GM18505 (cell line): ENCODE data around the gene CMKLR1.

Source experiments
- ATAC-seq: cut with Tn5 transposase; IDR thresholded peaks from one replicate; pipeline ENCODE4 v1.9.1; 2021; ENCODE audit not compliant: unreplicated experiment
- POLR2A ChIP-seq: IDR thresholded peaks from 4 replicates; pipeline ENCODE4 v1.6.1; 2011; ENCODE audit warnings: borderline replicate concordance; ENCODE audit not compliant: insufficient read depth, insufficient read length; ENCODE audit errors: extremely low read depth

Gene CMKLR1

GRCh38 chr12:108270035-108270848, 68.9 kb downstream of the CMKLR1 start:
- TF ChIP-seq POLR2A, result no peak
- no peak for ATAC-seq

- no peak for ATAC-seq
- no peak for TF ChIP-seq POLR2A
Observed at GRCh38 chr12:108269224-108269623, 69.9 kb downstream of the CMKLR1 start.

GRCh38 chr12:108268397-108268796, 70.7 kb downstream of the CMKLR1 start:
- no peak for TF ChIP-seq POLR2A
- ATAC-seq, result no peak

GRCh38 chr12:108267450-108267849, 71.7 kb downstream of the CMKLR1 start:
- no peak for TF ChIP-seq POLR2A
- ATAC-seq, result no peak

GRCh38 chr12:108266131-108266530, 73.0 kb downstream of the CMKLR1 start:
- no peak for TF ChIP-seq POLR2A

GRCh38 chr12:108265505-108265904, 73.6 kb downstream of the CMKLR1 start:
- no peak for TF ChIP-seq POLR2A
- ATAC-seq, result no peak

More at GRCh38 chr12:108266131-108266530, 73.0 kb downstream of the CMKLR1 start:
- no peak for ATAC-seq

GRCh38 chr12:108260969-108261368, 78.1 kb downstream of the CMKLR1 start:
- no peak for TF ChIP-seq POLR2A
- ATAC-seq, result no peak

- no peak for ATAC-seq
- TF ChIP-seq POLR2A, result no peak
Observed at GRCh38 chr12:108260039-108260438, 79.1 kb downstream of the CMKLR1 start.

GRCh38 chr12:108257610-108258106, 81.5 kb downstream of the CMKLR1 start:
- no peak for TF ChIP-seq POLR2A
- no peak for ATAC-seq

GRCh38 chr12:108257004-108257403, 82.1 kb downstream of the CMKLR1 start:
- ATAC-seq, result no peak
- TF ChIP-seq POLR2A, result no peak

GRCh38 chr12:108255252-108255602, 83.9 kb downstream of the CMKLR1 start:
- ATAC-seq, result no peak
- TF ChIP-seq POLR2A, result no peak

GRCh38 chr12:108254517-108255251, 84.4 kb downstream of the CMKLR1 start:
- TF ChIP-seq POLR2A, result no peak
- ATAC-seq, result no peak

- no peak for TF ChIP-seq POLR2A
- ATAC-seq, result no peak
Observed at GRCh38 chr12:108254030-108254429, 85.1 kb downstream of the CMKLR1 start.

GRCh38 chr12:108253540-108253939, 85.6 kb downstream of the CMKLR1 start:
- TF ChIP-seq POLR2A, result no peak
- ATAC-seq, result no peak
